PC-9 (cell line): ENCODE measurements around the gene OLFML2A. TPM values are rescaled to one million over a fixed set of nuclear protein-coding genes. Genes with fewer than 3 reads are reported as not detected.

Experiments used
- BruUV-seq: library from RNA; stranded (reverse); fragments of 400-500 nt; replicated peaks from 2 replicates; lab custom pipeline; 2021; lab: Mats Ljungman, UMichigan
- CTCF ChIA-PET: fragments of 300-600 bp; sonication (Branson Sonifier 250); formaldehyde crosslinking; loops from one replicate; lab custom pipeline; 2022; ENCODE audit warnings: antibody characterized with exemption; lab: Charles Lee
- POLR2A ChIA-PET: fragments of 300-600 bp; sonication (Branson Sonifier 250); formaldehyde crosslinking; loops from one replicate; lab custom pipeline; 2022; ENCODE audit warnings: antibody characterized with exemption; ENCODE audit not compliant: unreplicated experiment; lab: Charles Lee
- DNase-seq, 2 experiments: peaks; one replicate each; pipeline versions ENCODE4 v3.0.0 to v3.0.0-alpha.2; 2015 to 2022; ENCODE audit warnings: mixed read lengths in 1 of 2
- H2AFZ ChIP-seq: fragments of 200-600 bp; sonication (generic); 2 replicates; pipeline ENCODE4 v1.8.1; 2017; ENCODE audit warnings: antibody characterized with exemption
- H3F3A ChIP-seq: fragments of 200-600 bp; sonication (generic); 2 replicates; pipeline ENCODE4 v1.8.1; 2017; ENCODE audit warnings: antibody characterized with exemption, mild to moderate bottlenecking, low read depth; ENCODE audit not compliant: insufficient read depth
- H3K27ac ChIP-seq: fragments of 200-600 bp; sonication (generic); 2 replicates; pipeline ENCODE4 v1.6.1; 2016; ENCODE audit warnings: mixed run types
- H3K27me3 ChIP-seq: fragments of 200-600 bp; sonication (generic); 2 replicates; pipeline ENCODE4 v1.6.1; 2016; ENCODE audit warnings: low read depth, mixed run types; ENCODE audit not compliant: insufficient read depth
- H3K36me3 ChIP-seq: fragments of 200-600 bp; sonication (generic); 2 replicates; pipeline ENCODE4 v1.6.1; 2016; ENCODE audit warnings: low read depth, mixed run types
- H3K4me1 ChIP-seq: fragments of 200-600 bp; sonication (generic); replicated peaks from 2 replicates; pipeline ENCODE4 v1.6.1; 2016; ENCODE audit warnings: mixed run types; ENCODE audit not compliant: insufficient read depth
- H3K4me2 ChIP-seq: fragments of 200-600 bp; sonication (generic); 2 replicates; pipeline ENCODE4 v1.6.1; 2017; ENCODE audit warnings: mixed run types
- H3K4me3 ChIP-seq: fragments of 200-600 bp; sonication (generic); 2 replicates; pipeline ENCODE4 v1.6.1; 2016; ENCODE audit warnings: mixed run types
- H3K79me2 ChIP-seq: fragments of 200-600 bp; sonication (generic); 2 replicates; pipeline ENCODE4 v1.6.1; 2017; ENCODE audit warnings: low read depth, mixed run types
- H3K9me2 ChIP-seq: fragments of 200-600 bp; sonication (generic); 2 replicates; pipeline ENCODE4 v1.8.1; 2017; ENCODE audit warnings: mild to moderate bottlenecking; ENCODE audit not compliant: insufficient read depth
- H3K9me3 ChIP-seq: fragments of 200-600 bp; sonication (generic); 2 replicates; pipeline ENCODE4 v1.8.1; 2016; ENCODE audit warnings: low read depth; ENCODE audit not compliant: insufficient read depth
- H4K20me1 ChIP-seq: fragments of 200-600 bp; sonication (generic); 2 replicates; pipeline ENCODE4 v1.8.1; 2017; ENCODE audit not compliant: insufficient read depth
- CTCF ChIP-seq: fragments of 200-600 bp; sonication (generic); conservative IDR thresholded peaks from 2 replicates; pipeline ENCODE4 v1.6.1; 2017; ENCODE audit warnings: mixed run types, antibody characterized with exemption, mild to moderate bottlenecking, moderate library complexity
- EZH2 ChIP-seq: fragments of 200-600 bp; sonication (generic); IDR thresholded peaks from 2 replicates; pipeline ENCODE4 v1.8.0; 2017; ENCODE audit warnings: antibody characterized with exemption, low read depth
- intact Hi-C: fragments of 100-400 bp; cut with micrococcal nuclease; formaldehyde crosslinking; loops from one replicate; pipeline ENCODE4 v1.10.0; 2022; ENCODE audit not compliant: unreplicated experiment
- total RNA-seq: library from RNA; stranded (reverse); gene quantifications from 2 replicates; pipeline ENCODE4 v1.2.3, GENCODE V29; 2021

Gene OLFML2A
- total RNA-seq, 1 experiment from 2014 or later = 5.7 TPM

GRCh38 chr9:124770359-124771020 is 6.4 kb upstream of the OLFML2A start:
- Histone ChIP-seq H3K9me3 (no peaks in the 10 kb centered on the region), H2AFZ (peak overlapping the region; percentile 93), H3K9me2 (no peaks in the 10 kb centered on the region), H3K36me3 (no peaks in the 10 kb centered on the region), H3K4me2 (peak overlapping the region; percentile 84), H3F3A (peaks cover 7% of the 10 kb centered on the region; the same call in 1 of the 2 replicates), H3K79me2 (peaks cover 52% of the 10 kb centered on the region), H3K27ac (peak overlapping the region; percentile 74), H3K27me3 (no peaks in the 10 kb centered on the region), H3K4me3 (peak overlapping the region; percentile 77), H4K20me1 (peaks cover 28% of the 10 kb centered on the region), H3K4me1 (peaks cover 25% of the 10 kb centered on the region)
- TF ChIP-seq EZH2 = no peak
- no peak for TF ChIP-seq CTCF
- POLR2A ChIA-PET = interaction anchor here (0.5 to 0.6 kb wide), 4 partner anchors 86 to 185 kb away, joined by 3 to 5 read pairs (median 4); no protein-coding TSS in a partner anchor
- DNase-seq = peak; percentile 28 to 55
- CTCF ChIA-PET = interaction anchor here (0.5 to 10.9 kb wide), 8 partner anchors 48 to 540 kb away, joined by 3 to 159 read pairs (median 4); partner anchors contain the start of genes HSPA5 and WDR38
- intact Hi-C loops = loop anchor here (1.0 to 10.0 kb wide), 8 partner anchors 36 to 1722 kb away; partner anchors contain the start of genes PSMB7 and RABEPK
- no TSS peak for BruUV-seq

DNA sequence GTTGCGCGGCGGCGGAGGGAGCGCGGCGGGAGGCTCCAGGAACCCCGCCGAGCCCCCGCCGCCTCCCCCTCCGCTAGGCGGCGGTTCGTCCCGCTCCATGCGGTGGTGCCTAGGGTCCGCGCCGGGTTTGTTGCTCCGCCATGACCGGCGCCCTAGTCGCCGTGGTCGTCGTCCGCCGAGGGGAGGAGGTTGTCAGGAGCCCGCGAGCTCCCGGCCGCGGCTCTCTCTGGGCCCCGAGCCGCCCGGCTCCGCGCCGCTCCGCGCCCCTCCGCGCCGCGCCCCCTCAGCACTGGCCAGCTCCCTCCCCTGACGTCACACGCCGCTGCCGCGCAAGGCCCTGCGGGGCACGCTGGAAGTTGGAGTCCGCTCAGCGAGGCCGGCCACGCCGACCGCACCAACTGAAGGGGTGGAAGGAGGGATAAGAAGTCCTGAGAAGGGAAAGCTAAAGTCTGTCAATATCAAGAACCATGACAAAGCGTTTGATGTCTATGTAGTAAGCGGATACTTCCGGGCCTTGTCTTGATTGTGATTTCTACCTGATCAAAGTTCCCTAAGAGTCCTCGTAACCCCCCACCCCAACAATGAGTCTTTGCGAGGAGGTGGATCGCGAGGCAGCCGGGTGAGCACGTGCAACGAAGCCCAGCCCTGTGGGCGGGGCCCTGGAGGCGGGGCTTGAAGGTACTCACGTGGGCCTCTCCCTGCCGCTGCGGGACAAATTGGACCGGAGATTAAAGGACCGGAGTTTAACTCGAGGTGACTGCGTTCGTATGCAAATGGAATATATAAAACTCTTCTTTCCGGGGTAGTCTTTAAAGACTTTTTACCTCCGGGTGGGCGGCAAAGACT is 5.7 kb upstream of the OLFML2A start, which contains the start of gene NR6A1:
Gene NR6A1 (minus strand): TSS at position 291 of the 846 bp plus-strand sequence.
- peaks cover 7% of the 10 kb centered on the region; the same call in 1 of the 2 replicates for H3F3A ChIP-seq
- DNase-seq = peak; percentile 86 to 98
- peak within 1 kb of the TSS; percentile 77 for H3K4me3 ChIP-seq
- H3K36me3 ChIP-seq = no peaks in the 10 kb centered on the region
- H3K4me2 ChIP-seq = peak within 1 kb of the TSS; percentile 84
- H3K9me2 ChIP-seq = no peaks in the 10 kb centered on the region
- peak within 1 kb of the TSS; percentile 74 for H3K27ac ChIP-seq
- peak within 1 kb of the TSS; percentile 93 for H2AFZ ChIP-seq
- ChIA-PET POLR2A (interaction anchor here (0.5 to 1.3 kb wide), 7 partner anchors 46 to 184 kb away, joined by 3 to 7 read pairs (median 4); partner anchors contain the start of gene WDR38), CTCF (interaction anchor here (0.5 to 10.9 kb wide), 9 partner anchors 47 to 470 kb away, joined by 3 to 159 read pairs (median 4); partner anchors contain the start of genes HSPA5 and WDR38)
- H4K20me1 ChIP-seq = peaks cover 24% of the 10 kb centered on the region
- peaks cover 25% of the 10 kb centered on the region for H3K4me1 ChIP-seq
- peaks cover 44% of the 10 kb centered on the region for H3K79me2 ChIP-seq
- no peaks in the 10 kb centered on the region for H3K9me3 ChIP-seq
- H3K27me3 ChIP-seq = 0 out of 2 replicates have a peak, but pooled peaks cover under 1% of the 10 kb centered on the region
- intact Hi-C loops = loop anchor here (1.0 to 10.0 kb wide), 8 partner anchors 36 to 1721 kb away; partner anchors contain the start of genes PSMB7 and RABEPK
- TF ChIP-seq EZH2 (no peak), CTCF (no peak)
- no TSS peak for BruUV-seq
